Chondrocyte (in vitro differentiated cells): ENCODE data around the gene SH2D6. TPM values are rescaled to one million over a fixed set of nuclear protein-coding genes. Genes with fewer than 3 reads are reported as not detected.

Experiments used
- DNase-seq: peaks from one replicate; pipeline ENCODE4 v3.0.0; 2021; ENCODE audit warnings: mixed read lengths, low spot score
- H3K27ac Mint-ChIP-seq: one replicate; pipeline ENCODE4 v1.8.0; 2021; ENCODE audit warnings: mild to moderate bottlenecking, moderate library complexity, mixed read lengths; ENCODE audit not compliant: unreplicated experiment
- H3K27me3 Mint-ChIP-seq: 2 replicates; pipeline ENCODE4 v1.8.0; 2021; ENCODE audit warnings: low read depth, mixed read lengths
- H3K36me3 Mint-ChIP-seq: 2 replicates; pipeline ENCODE4 v1.8.0; 2021; ENCODE audit warnings: low read depth, mixed read lengths
- H3K4me1 Mint-ChIP-seq: 2 replicates; pipeline ENCODE4 v1.8.0; 2021; ENCODE audit warnings: low read depth, mild to moderate bottlenecking, mixed read lengths
- H3K4me3 Mint-ChIP-seq: one replicate; pipeline ENCODE4 v1.8.0; 2021; ENCODE audit warnings: mild to moderate bottlenecking, moderate library complexity, mixed read lengths; ENCODE audit not compliant: unreplicated experiment
- H3K9me3 Mint-ChIP-seq: 2 replicates; pipeline ENCODE4 v1.8.0; 2021; ENCODE audit warnings: low read depth, mixed read lengths
- total RNA-seq: library from RNA; stranded (reverse); gene quantifications from 3 replicates; pipeline ENCODE4 v1.2.1, GENCODE V29; 2021
- TF ChIP-seq, protein P1 (sequence below): fragments of 200-600 bp; sonication (generic); IDR thresholded peaks from 2 replicates; pipeline ENCODE4 v1.5.0; 2021; ENCODE audit warnings: antibody characterized with exemption, mild to moderate bottlenecking, moderate library complexity

Gene SH2D6
- total RNA-seq, 1 donor from 2014 or later: 0.47 TPM

DNA sequence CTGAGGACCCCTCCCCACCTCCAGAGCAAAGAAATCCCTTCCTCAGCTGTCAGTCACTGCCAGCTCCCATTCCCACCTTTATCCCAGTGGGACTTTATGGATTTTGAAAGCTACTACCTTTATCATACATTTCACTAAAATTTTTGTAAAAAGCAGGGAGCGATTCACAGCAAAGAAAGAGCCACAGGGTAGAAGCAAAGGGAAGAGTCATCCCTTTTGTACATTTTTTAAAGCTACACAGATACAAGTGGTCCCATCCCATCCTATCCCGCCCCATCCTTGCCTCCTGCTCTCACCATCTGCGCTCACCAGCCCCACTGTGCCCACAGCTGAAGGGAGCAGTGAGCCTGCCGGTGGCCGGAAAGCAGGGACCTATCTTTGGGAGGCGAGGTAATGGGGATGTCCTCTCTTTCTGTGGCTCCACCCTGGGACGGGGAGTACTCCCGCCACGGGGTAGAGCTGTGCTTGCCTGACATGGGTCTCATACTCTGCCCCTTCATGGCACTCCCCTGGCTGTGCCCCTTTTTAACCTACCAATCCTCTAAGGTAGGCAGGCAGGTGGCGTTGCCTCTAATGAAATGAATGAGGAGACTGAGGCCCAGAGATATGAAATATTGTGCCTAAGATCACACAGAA, 13.2 kb downstream of the SH2D6 start:
- peaks cover 20% of the 10 kb centered on the region for H3K4me1 Mint-ChIP-seq
- no peak for DNase-seq
- TF ChIP-seq, protein P1, sequence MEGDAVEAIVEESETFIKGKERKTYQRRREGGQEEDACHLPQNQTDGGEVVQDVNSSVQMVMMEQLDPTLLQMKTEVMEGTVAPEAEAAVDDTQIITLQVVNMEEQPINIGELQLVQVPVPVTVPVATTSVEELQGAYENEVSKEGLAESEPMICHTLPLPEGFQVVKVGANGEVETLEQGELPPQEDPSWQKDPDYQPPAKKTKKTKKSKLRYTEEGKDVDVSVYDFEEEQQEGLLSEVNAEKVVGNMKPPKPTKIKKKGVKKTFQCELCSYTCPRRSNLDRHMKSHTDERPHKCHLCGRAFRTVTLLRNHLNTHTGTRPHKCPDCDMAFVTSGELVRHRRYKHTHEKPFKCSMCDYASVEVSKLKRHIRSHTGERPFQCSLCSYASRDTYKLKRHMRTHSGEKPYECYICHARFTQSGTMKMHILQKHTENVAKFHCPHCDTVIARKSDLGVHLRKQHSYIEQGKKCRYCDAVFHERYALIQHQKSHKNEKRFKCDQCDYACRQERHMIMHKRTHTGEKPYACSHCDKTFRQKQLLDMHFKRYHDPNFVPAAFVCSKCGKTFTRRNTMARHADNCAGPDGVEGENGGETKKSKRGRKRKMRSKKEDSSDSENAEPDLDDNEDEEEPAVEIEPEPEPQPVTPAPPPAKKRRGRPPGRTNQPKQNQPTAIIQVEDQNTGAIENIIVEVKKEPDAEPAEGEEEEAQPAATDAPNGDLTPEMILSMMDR: no peak
- no peaks in the 10 kb centered on the region for H3K36me3 Mint-ChIP-seq
- H3K9me3 Mint-ChIP-seq: no peaks in the 10 kb centered on the region
- no peaks in the 10 kb centered on the region for H3K27me3 Mint-ChIP-seq
- no peak overlapping the region for H3K27ac Mint-ChIP-seq
- no peak overlapping the region for H3K4me3 Mint-ChIP-seq

GRCh38 chr2:85433511-85434089, 15.1 kb downstream of the SH2D6 start:
- Mint-ChIP-seq H3K27me3 (no peaks in the 10 kb centered on the region), H3K9me3 (no peaks in the 10 kb centered on the region), H3K36me3 (no peaks in the 10 kb centered on the region), H3K4me3 (no peak overlapping the region), H3K4me1 (peaks cover 35% of the 10 kb centered on the region), H3K27ac (peak overlapping the region; percentile 85)
- TF ChIP-seq, protein P1: no peak
- DNase-seq: no peak

GRCh38 chr2:85434696-85435095, 16.2 kb downstream of the SH2D6 start:
- TF ChIP-seq, protein P1: no peak
- DNase-seq: no peak
- H3K36me3 Mint-ChIP-seq: no peaks in the 10 kb centered on the region
- H3K27me3 Mint-ChIP-seq: no peaks in the 10 kb centered on the region
- H3K4me3 Mint-ChIP-seq: no peak overlapping the region
- H3K9me3 Mint-ChIP-seq: no peaks in the 10 kb centered on the region
- no peak overlapping the region for H3K27ac Mint-ChIP-seq
- peaks cover 35% of the 10 kb centered on the region for H3K4me1 Mint-ChIP-seq

GRCh38 chr2:85435220-85435958, 16.9 kb downstream of the SH2D6 start:
- no peak for DNase-seq
- Mint-ChIP-seq H3K36me3 (no peaks in the 10 kb centered on the region), H3K4me3 (no peak overlapping the region), H3K27me3 (no peaks in the 10 kb centered on the region), H3K27ac (no peak overlapping the region), H3K4me1 (peaks cover 35% of the 10 kb centered on the region), H3K9me3 (no peaks in the 10 kb centered on the region)
- TF ChIP-seq, protein P1: no peak

- Mint-ChIP-seq H3K4me3 (no peak overlapping the region), H3K27ac (peak overlapping the region; percentile 94)
- DNase-seq: no peak
Measured at GRCh38 chr2:85435981-85436835, 17.7 kb downstream of the SH2D6 start.

More at GRCh38 chr2:85435981-85436835, 17.7 kb downstream of the SH2D6 start:
- TF ChIP-seq, protein P1: peak; percentile 17
- Mint-ChIP-seq H3K27me3 (no peaks in the 10 kb centered on the region), H3K9me3 (no peaks in the 10 kb centered on the region), H3K36me3 (no peaks in the 10 kb centered on the region), H3K4me1 (peaks cover 35% of the 10 kb centered on the region)
